ENCODE measurements around the gene SLC6A18.

DNA sequence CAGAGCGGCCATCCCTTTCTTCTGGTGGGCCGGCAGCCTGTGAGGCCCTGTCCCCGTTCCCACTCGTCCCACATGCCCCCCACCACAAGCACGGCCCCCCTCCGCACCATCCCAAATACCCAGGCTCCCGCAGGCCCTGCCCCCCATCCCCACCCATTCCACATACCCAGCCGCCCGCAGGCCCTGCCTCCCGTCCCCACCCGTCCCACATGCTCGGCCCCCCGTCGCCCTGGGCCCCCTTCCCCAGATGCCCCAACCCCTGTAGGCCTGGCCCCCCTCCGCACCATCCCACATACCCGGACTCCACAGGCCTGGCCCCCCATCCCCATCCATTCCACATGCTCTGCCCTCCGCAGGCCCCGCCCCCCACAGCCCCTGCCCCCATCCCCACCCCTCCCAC, 12.3 kb upstream of the SLC6A18 start:
- TF ChIP-seq SP1 (IDR thresholded peaks at IDR 0.05) (no peak), HDGF (IDR thresholded peaks at IDR 0.05; ENCODE audit: borderline replicate concordance) (no peak), FOXM1 (IDR thresholded peaks at IDR 0.05; ENCODE audit: borderline replicate concordance) (no peak), NFRKB (IDR thresholded peaks at IDR 0.05) (no peak), ZNF384 (IDR thresholded peaks at IDR 0.05) (no peak), BHLHE40 (IDR thresholded peaks at IDR 0.05; ENCODE audit: borderline replicate concordance) (no peak), ARNT (IDR thresholded peaks at IDR 0.05) (no peak), ELF4 (IDR thresholded peaks at IDR 0.05) (no peak), TARDBP (IDR thresholded peaks at IDR 0.05) (no peak)
